Amniotic stem cell (primary cell): ENCODE measurements around the gene GABRP.

Experiments used
- DNase-seq: peaks from one replicate; lab custom pipeline; 2025; lab: John Stamatoyannopoulos, UW

GABRP gene

GRCh38 chr5:170861917-170862766 is 78.6 kb downstream of the GABRP start, which contains the start of gene RANBP17:
TSS of gene RANBP17 (plus strand) at chr5:170862018.
- peak; percentile 49 for DNase-seq

GRCh38 chr5:170863646-170864045 is 80.1 kb downstream of the GABRP start:
- DNase-seq = peak; percentile 31
